Neural cell (in vitro differentiated cells): Measurements from ENCODE around the gene HOXC9. TPM values are rescaled to one million over a fixed set of nuclear protein-coding genes. Genes with fewer than 3 reads are reported as not detected.

Experiments used
- H2AFZ ChIP-seq: fragments of 200-600, 300-800 bp; sonication (generic), shearing (Covaris generic); 2 replicates; pipeline ENCODE4 v1.6.0; 2014; ENCODE audit warnings: low read depth, mild to moderate bottlenecking, antibody characterized with exemption, low read length, moderate library complexity
- H3F3A ChIP-seq: fragments of 200-600 bp; shearing (Covaris generic); 2 replicates; pipeline ENCODE4 v1.6.1; 2016; ENCODE audit warnings: mild to moderate bottlenecking, moderate library complexity, mixed read lengths, antibody characterized with exemption, low read length; ENCODE audit not compliant: insufficient read depth, poor library complexity, severe bottlenecking
- H3K27ac ChIP-seq: fragments of 200-600, 300-800 bp; sonication (generic), shearing (Covaris generic); 2 replicates; pipeline ENCODE4 v1.5.1; 2014; ENCODE audit warnings: mild to moderate bottlenecking, low read length, moderate library complexity
- H3K27me3 ChIP-seq: fragments of 300-800, 200-600 bp; sonication (generic), shearing (Covaris generic); 2 replicates; pipeline ENCODE4 v1.6.0; 2014; ENCODE audit warnings: mild to moderate bottlenecking, low read depth, low read length, moderate library complexity; ENCODE audit not compliant: insufficient read depth
- H3K36me3 ChIP-seq: fragments of 300-800, 200-600 bp; sonication (generic), shearing (Covaris generic); 2 replicates; pipeline ENCODE4 v1.5.1; 2014; ENCODE audit warnings: mild to moderate bottlenecking, antibody characterized with exemption, low read length, moderate library complexity; ENCODE audit not compliant: insufficient read depth
- H3K4me2 ChIP-seq: fragments of 300-800, 200-600 bp; sonication (generic), shearing (Covaris generic); 2 replicates; pipeline ENCODE4 v1.6.0; 2014; ENCODE audit warnings: mild to moderate bottlenecking, low read length
- H3K4me3 ChIP-seq: fragments of 300-800, 200-600 bp; sonication (generic), shearing (Covaris generic); 2 replicates; pipeline ENCODE4 v1.5.1; 2014; ENCODE audit warnings: mild to moderate bottlenecking, low read length, moderate library complexity
- H3K79me2 ChIP-seq: fragments of 200-600 bp; shearing (Covaris generic); replicated peaks from 2 replicates; pipeline ENCODE4 v1.6.0; 2014; ENCODE audit warnings: mild to moderate bottlenecking, low read length, moderate library complexity; ENCODE audit not compliant: insufficient read depth
- H3K9ac ChIP-seq: fragments of 300-800, 200-600 bp; sonication (generic), shearing (Covaris generic); 2 replicates; pipeline ENCODE4 v1.6.1; 2016; ENCODE audit warnings: mild to moderate bottlenecking, low read length, mixed read lengths
- H3K9me2 ChIP-seq: fragments of 200-600 bp; shearing (Covaris generic); 2 replicates; pipeline ENCODE4 v1.6.1; 2016; ENCODE audit warnings: mild to moderate bottlenecking, low read length, mixed read lengths; ENCODE audit not compliant: insufficient read depth
- H3K9me3 ChIP-seq: fragments of 200-600, 300-800 bp; sonication (generic), shearing (Covaris generic); 2 replicates; pipeline ENCODE4 v1.6.1; 2016; ENCODE audit warnings: mild to moderate bottlenecking, mixed run types, low read length, moderate library complexity, mixed read lengths
- H4K20me1 ChIP-seq: fragments of 200-600 bp; shearing (Covaris generic); 2 replicates; pipeline ENCODE4 v1.6.1; 2016; ENCODE audit warnings: mild to moderate bottlenecking, mixed run types; ENCODE audit not compliant: insufficient read depth
- CTCF ChIP-seq: fragments of 450-650 bp; IDR thresholded peaks from 2 replicates; pipeline ENCODE4 v1.5.1; 2014; ENCODE audit warnings: antibody characterized with exemption, mild to moderate bottlenecking, moderate library complexity; ENCODE audit not compliant: poor library complexity, severe bottlenecking
- EP300 ChIP-seq: fragments of 450-650 bp; conservative IDR thresholded peaks from 2 replicates; pipeline ENCODE4 v1.6.1; 2014; ENCODE audit warnings: antibody characterized with exemption, mild to moderate bottlenecking, moderate library complexity; ENCODE audit not compliant: poor library complexity, severe bottlenecking
- EZH2 ChIP-seq: fragments of 200-600, 300-800 bp; shearing (Covaris generic), sonication (generic); IDR thresholded peaks from 2 replicates; pipeline ENCODE4 v1.6.1; 2014; ENCODE audit warnings: antibody characterized with exemption, low read length, borderline replicate concordance, mild to moderate bottlenecking; ENCODE audit not compliant: insufficient read depth, poor library complexity, severe bottlenecking
- MXI1 ChIP-seq: fragments of 450-650 bp; conservative IDR thresholded peaks from 2 replicates; pipeline ENCODE4 v1.6.1; 2014; ENCODE audit warnings: antibody characterized with exemption, mild to moderate bottlenecking; ENCODE audit not compliant: poor library complexity, severe bottlenecking
- POLR2AphosphoS5 ChIP-seq: IDR thresholded peaks from 2 replicates; pipeline ENCODE4 v1.6.1; 2012
- RAD21 ChIP-seq: fragments of 450-650 bp; conservative IDR thresholded peaks from 2 replicates; pipeline ENCODE4 v1.6.1; 2014; ENCODE audit warnings: antibody characterized with exemption, mild to moderate bottlenecking, moderate library complexity
- REST ChIP-seq: IDR thresholded peaks from 2 replicates; pipeline ENCODE4 v1.6.1; 2012; ENCODE audit warnings: borderline replicate concordance
- SMC3 ChIP-seq: fragments of 450-650 bp; conservative IDR thresholded peaks from 2 replicates; pipeline ENCODE4 v1.6.1; 2014; ENCODE audit warnings: antibody characterized with exemption, mild to moderate bottlenecking, moderate library complexity; ENCODE audit not compliant: poor library complexity
- TAF1 ChIP-seq: IDR thresholded peaks from 2 replicates; pipeline ENCODE4 v1.6.1; 2012; ENCODE audit warnings: low read depth
- polyA plus RNA-seq: library from polyadenylated mRNA; depleted of rRNA; stranded (reverse); fragments of >200 nt; gene quantifications from 2 replicates; pipeline ENCODE4 v1.2.3, GENCODE V29; 2014

The HOXC9 gene
- polyA plus RNA-seq, 1 donor from 2014 or later: not detected

- H3K4me2 ChIP-seq: no peak overlapping the region
- no peak for TF ChIP-seq CTCF
- TF ChIP-seq EP300: no peak
- no peak for TF ChIP-seq TAF1
- TF ChIP-seq POLR2AphosphoS5: no peak
- no peak for TF ChIP-seq RAD21
- no peak for TF ChIP-seq EZH2
- TF ChIP-seq SMC3: no peak
- TF ChIP-seq MXI1: no peak
- no peak for TF ChIP-seq REST
- no peak overlapping the region for H3K9ac ChIP-seq
- H3K27ac ChIP-seq: no peak overlapping the region
- H4K20me1 ChIP-seq: no peaks in the 10 kb centered on the region
- H3K9me2 ChIP-seq: no peaks in the 10 kb centered on the region
- no peak overlapping the region for H2AFZ ChIP-seq
- H3K79me2 ChIP-seq: no peaks in the 10 kb centered on the region
- H3F3A ChIP-seq: no peaks in the 10 kb centered on the region
- no peaks in the 10 kb centered on the region for H3K36me3 ChIP-seq
- no peaks in the 10 kb centered on the region for H3K9me3 ChIP-seq
- no peak overlapping the region for H3K4me3 ChIP-seq
- H3K27me3 ChIP-seq: peaks cover 99% of the 10 kb centered on the region
Measured at GRCh38 chr12:54050482-54050810, 50.5 kb downstream of the HOXC9 start.

GRCh38 chr12:54051026-54051842 lies 51.3 kb downstream of the HOXC9 start:
- TF ChIP-seq TAF1: no peak
- TF ChIP-seq CTCF: no peak
- TF ChIP-seq POLR2AphosphoS5: no peak
- TF ChIP-seq EZH2: peak; percentile 47
- TF ChIP-seq MXI1: no peak
- TF ChIP-seq REST: no peak
- TF ChIP-seq SMC3: no peak
- TF ChIP-seq RAD21: no peak
- Histone ChIP-seq H3K36me3 (no peaks in the 10 kb centered on the region), H4K20me1 (no peaks in the 10 kb centered on the region), H3K79me2 (no peaks in the 10 kb centered on the region), H3K4me3 (no peak overlapping the region), H3K9ac (no peak overlapping the region), H3K4me2 (no peak overlapping the region), H2AFZ (no peak overlapping the region), H3K27me3 (peaks cover 99% of the 10 kb centered on the region), H3F3A (no peaks in the 10 kb centered on the region), H3K9me3 (no peaks in the 10 kb centered on the region), H3K9me2 (no peaks in the 10 kb centered on the region), H3K27ac (no peak overlapping the region)
